GM08714 (cell line): ENCODE data around the gene NBAS.
A peak's percentile ranks its signal among the peaks of the same experiment; 100 is the strongest.

ENCODE experiments used
- H3K4me3 ChIP-seq: fragments of 200-500 bp; sonication (Bioruptor generic); 2 replicates; pipeline ENCODE4 v1.5.1; 2014; ENCODE audit warnings: mild to moderate bottlenecking, low read length, inconsistent platforms
- ZNF274 ChIP-seq: IDR thresholded peaks from 2 replicates; pipeline ENCODE4 v1.6.1; 2012; ENCODE audit warnings: mild to moderate bottlenecking, low read depth, low read length

The NBAS gene

DNA sequence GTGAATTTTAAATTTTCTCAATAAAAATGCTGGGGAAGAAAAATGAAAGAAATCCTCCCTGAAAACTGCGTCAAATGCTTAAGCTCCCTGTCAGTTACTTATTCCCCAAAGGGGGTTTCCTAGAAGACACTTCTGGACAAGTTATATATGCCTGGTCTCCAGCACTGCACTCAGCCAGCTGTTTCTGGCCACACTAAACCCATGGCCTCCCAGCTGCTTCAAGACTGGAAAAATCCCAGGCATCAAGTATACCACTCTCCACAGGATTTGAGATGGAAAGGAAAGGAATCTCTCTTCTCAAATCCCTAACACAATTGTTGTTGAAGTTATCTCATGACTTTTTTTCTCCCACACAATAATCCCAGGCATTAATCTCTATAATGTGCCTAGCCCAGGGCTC is 245.7 kb downstream of the NBAS start:
- TF ChIP-seq ZNF274, result no peak
- no peak overlapping the region for H3K4me3 ChIP-seq

DNA sequence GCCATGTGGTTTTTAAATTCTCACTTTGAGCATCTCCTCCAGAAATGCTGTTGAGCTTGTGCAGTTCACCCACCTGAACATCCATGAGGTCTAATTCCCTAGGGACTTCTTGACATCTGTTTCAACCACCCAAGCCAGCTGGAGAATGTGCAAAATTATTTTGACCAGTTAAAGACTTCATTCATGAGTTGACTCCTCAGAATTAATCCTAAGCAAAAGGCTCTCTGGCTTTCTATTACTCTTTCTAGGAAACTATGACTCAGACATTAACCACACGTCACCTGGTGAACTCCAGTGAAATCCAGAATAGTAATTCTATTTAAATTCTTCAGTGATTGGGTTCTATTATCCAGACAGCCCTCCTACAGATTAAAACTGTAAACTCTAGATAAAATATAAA is 247.5 kb downstream of the NBAS start:
- TF ChIP-seq ZNF274, result no peak
- no peak overlapping the region for H3K4me3 ChIP-seq

DNA sequence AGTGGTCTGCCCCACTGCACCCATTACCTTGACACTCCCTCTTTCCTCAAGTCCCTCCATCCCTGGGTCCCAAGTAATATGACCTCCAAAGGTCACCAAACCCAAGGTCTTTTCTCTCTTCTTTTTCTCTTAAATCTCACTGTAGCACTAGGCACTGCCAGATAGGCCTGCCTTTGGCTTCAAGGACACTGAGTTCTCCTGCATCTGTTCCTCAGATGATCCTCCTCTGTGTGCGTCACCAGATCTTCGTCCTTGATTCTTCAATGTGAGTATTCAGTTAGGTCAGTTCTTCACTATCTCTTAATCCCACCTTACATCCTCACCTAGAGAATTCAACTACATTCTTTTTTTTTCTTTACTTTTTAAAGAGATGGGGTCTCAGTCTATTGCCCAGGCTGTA is 249.2 kb downstream of the NBAS start:
- TF ChIP-seq ZNF274, result no peak
- peak overlapping the region; percentile 42; the same call in 1 of the 2 replicates for H3K4me3 ChIP-seq

DNA sequence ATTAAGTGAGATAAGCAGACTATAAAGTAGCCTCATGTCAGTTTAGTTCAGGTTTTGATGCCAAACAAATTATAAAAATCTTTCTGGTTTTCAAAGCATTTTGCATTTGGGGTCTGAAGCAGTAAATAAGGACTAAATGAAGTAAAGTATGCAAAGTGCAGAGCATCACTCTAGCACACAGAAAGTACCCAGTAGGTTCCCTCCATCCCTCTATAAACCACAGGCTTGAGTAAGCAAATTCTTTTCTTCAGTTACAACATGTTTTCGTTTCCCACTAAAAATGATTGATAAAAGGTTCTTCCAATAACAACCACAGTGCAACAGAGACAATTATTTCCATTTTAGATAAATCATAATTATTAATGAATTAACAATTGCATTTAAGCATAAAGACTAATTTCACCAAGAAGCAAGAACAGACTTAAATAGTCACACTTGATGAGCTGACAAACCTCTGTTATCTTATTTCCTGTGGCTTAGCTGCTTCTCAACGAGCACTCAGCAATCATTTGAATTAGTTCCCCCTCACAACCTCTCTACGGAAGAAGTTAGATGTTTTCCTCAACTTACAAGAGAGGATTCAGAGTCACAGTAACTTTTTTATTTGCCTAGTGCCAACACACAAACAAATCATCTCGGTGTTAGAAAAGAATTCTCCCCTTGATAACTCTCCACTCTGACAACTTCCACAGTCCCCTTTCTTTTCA is 249.8 kb downstream of the NBAS start:
- peak overlapping the region; percentile 42; the same call in 1 of the 2 replicates for H3K4me3 ChIP-seq
- no peak for TF ChIP-seq ZNF274

DNA sequence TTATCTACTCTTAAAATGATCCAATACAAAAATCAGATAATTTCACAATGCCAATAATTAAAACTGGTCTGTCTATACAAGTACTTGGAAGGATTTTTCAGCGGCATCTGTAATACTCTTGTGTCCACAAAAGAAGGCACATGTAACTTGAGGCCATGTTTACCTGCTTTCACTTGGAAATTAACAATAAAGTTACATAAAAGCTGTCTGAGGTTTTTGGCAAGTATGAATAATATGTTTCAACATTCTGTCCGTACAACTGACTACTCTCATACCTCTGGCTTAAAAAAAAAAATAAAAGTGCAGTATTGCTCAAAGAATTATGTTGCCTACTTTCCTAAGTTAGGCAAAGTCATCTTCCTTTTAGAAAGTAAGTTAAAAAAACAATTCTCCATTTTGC is 253.6 kb downstream of the NBAS start:
- TF ChIP-seq ZNF274, result no peak

DNA sequence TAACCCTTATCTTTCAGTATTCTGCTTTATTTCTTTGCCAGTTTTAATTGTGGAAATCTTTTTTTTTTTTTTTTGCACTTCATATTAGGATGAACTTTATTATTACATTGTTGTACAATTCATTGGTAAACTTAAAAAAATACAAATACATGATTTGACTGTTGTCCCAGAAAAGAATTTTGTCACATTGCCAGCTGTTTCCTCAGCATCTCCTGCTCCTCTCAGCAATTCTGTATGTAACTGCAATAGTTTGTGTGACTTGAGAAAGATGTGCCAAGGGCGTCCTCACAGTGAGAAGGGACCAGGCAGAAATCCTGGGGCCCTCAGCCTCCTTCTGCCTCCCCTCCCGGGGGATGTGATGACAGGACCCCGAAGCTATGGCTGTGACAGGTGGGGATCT is 254.4 kb downstream of the NBAS start:
- H3K4me3 ChIP-seq, result no peak overlapping the region
- TF ChIP-seq ZNF274, result no peak

More for the DNA sequence above, 253.6 kb downstream of the NBAS start:
- H3K4me3 ChIP-seq, result no peak overlapping the region

DNA sequence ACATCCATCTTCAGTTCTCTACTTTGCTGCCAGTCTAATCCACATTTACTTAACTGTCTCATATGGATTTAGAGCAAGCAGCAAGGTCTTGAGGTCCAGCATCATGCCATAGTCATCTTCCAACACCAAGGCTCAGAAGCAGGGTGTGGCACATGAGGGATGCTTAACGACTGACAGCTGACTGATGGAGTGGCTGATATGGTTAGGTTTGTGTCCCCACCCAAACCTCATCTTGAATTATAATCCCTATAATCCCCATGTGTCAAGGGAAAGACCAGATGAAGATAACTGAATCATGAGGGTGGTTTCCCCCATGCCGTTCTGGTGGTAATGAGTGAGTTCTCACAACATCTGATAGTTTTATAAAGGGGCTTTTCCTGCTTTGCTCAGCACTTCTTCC is 257.3 kb downstream of the NBAS start:
- TF ChIP-seq ZNF274, result no peak
- H3K4me3 ChIP-seq, result no peak overlapping the region

DNA sequence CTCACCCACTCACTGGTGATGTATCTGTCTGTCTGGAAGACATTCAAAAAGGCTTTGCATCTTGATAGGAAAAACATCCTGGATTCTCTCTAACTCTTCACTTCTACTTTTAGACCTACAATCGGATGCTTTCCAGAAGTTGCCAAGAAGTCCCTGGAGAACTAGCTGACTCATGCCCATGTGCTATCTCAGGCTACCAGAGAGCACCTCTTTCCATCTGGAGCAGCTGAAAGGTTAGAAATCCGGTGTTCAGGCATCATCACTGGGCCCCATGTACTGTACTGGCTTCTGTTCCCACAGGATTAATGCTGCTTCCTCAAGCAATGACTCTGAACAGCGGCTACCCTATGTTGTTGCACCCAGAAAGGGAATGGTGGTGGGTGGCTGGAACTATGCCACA is 259.0 kb downstream of the NBAS start:
- H3K4me3 ChIP-seq, result no peak overlapping the region
- TF ChIP-seq ZNF274, result no peak

DNA sequence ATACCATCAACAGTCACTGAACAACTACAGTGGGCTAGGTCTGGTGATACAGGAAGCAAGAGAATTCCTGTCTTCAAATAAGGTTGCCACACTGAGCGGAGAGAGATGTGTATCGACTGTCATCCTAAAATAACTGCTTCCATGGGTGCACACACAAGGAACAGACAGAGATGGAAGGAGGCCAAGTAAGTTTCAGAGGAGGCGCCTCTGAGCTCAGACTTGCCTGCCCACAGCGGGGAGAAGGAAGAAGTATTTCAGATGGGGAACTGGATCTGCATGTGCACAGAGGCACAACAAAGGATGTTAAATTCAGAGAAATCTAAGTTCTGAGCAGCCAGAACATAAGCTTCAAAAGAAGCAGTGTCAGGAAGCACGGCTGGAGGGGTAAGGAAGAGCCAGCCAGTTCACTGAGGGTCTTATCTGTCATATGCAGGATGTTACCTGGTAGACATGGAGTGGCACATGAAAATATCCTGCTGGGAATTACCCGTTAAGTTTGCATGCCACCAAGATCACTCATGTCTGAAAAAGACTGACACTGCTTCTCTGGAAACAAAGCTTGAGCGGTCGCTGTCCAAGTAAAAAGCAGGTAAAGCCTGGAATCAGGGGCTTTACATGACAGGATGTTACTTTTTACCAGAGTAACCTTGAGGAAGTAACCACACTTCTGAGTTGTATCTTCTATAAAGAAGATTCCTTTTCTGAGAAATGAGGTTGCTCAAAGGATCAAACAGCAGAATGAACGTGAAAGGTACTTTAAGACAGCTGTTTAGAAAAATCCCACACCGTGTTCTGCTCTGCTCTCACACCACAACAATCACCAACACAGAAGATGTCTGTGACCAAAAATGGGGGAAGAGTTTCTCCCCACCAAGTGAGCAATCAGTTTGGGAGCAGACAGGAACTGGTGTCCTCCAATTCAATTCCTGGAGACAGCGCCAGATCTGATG is 260.2 kb downstream of the NBAS start:
- H3K4me3 ChIP-seq, result no peak overlapping the region
- no peak for TF ChIP-seq ZNF274

DNA sequence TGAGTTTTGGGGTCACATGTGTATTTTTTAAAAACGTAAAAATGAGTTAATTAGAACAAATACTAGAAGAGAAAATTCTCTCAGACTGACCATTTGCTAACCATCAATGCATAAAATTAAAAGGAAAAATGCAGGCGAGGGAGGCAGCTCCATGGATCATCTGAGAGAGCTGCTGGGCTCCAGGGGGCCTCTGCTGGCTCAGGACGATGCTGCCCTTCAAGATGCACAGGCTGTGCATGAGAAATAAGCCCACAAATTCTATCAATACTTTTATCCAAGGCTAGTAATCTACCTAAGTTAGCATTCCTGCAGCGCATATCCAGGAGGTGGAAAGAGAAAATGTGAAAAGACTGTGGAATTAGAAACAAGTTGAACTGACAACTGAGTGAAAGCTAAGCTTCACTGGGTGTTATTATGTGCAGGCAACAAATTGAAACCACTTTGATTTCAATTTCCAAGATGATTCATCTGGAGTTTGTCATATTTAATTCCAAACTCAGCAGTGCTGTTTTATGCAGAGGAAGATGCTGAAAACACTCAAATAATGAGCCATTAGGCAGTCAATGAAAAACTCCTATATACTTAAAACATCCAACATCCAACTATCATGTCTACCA is 261.1 kb downstream of the NBAS start:
- TF ChIP-seq ZNF274, result no peak
- no peak overlapping the region for H3K4me3 ChIP-seq

DNA sequence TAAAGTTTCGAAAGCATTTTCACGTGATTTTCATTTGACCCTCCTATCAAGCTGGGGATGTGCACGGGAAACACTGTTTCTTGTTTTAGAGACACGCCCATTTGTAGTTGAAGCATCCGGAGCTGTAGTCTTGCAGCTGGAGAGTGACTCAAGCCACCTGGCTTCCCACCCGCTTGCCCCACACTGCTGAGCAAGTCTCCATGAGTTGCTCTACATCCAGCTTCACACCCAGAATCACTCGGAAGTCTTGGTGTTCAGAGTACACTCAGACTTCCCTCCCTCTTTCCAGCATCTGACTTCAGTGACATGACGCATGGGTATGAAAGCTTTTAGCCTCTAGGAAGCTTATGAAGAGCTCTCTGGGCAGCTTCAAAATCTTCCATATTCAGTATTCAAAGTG is 262.4 kb downstream of the NBAS start:
- TF ChIP-seq ZNF274, result no peak
- H3K4me3 ChIP-seq, result no peak overlapping the region

DNA sequence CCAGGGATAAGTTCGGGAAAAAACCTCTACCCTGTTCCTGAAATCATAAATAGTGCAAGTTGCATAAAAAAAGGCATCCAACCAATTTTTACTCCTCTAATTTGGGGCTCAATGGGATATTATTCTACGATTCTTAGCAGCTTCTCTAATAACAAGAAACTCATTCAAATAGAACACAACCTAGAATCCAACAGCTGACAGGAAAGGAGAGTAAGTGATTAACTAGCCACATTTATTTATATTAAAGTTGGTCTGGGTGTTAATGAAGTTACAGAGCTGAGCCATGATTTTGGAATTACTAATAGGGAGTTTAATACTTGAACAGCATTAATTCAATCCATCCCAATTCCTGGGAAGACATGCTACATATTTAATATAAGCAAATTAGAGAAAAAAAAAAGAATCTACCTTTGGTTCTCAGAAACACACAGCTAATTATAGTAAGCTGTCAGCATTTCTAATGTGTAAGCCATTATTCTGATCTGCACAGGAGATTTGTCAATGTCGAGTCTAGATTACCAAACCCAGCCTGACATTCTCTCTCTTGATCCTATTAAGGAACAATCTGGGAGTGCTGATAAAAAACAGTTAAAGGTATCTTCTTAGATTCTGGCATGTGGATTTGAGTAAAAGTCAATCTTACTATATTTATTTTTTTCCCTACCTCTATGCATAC is 267.7 kb downstream of the NBAS start:
- TF ChIP-seq ZNF274, result no peak
- H3K4me3 ChIP-seq, result no peak overlapping the region

DNA sequence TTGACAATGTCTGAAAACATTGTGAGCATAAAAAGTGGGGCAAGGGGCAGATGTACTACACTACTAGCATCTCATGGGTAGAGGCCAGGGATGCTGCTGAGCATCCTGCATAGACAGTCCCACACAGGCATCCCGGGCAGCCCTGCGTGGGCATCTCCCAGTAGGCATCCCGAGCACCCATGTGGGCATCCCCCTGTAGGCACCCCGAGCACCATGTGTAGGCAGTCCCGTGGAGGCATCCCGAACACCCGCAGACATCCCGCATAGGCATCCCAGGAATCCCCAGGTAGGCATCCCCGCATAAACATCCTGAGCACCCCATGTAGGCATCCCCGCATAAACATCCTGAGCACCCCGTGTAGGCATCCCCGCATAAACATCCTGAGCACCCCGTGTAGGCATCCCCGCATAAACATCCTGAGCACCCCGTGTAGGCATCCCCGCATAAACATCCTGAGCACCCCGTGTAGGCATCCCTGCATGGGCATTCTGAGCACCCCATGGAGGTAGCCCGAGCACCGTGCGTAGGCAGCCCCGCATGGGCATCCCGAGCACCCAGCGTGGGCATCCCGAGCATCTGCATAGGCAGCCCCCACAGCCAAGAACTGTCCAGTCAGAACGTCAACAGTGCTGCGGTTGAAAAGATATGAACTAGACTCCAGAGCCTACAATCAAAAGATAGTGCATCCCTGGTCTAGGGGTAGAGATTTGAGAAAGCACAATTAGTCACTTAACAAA is 273.5 kb downstream of the NBAS start:
- no peak overlapping the region for H3K4me3 ChIP-seq
- no peak for TF ChIP-seq ZNF274

DNA sequence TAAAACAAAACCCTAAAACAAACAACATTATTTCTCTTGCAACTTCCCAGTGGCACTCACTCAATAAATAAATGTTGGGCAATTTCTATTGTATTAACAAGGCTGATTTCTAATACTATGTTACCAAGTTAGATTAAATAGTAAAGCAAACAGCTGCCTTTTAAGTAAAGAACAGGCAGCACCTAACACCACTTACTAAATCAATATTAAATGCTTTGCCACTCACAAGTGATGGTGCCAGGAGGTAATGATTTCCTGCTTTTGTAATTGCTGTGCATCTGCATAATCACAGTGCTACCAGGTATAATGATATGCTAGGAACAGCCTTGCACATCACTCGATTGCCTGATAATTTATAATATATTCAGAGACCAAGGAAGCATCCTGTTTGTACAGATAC is 276.5 kb downstream of the NBAS start:
- TF ChIP-seq ZNF274, result no peak
- H3K4me3 ChIP-seq, result no peak overlapping the region

DNA sequence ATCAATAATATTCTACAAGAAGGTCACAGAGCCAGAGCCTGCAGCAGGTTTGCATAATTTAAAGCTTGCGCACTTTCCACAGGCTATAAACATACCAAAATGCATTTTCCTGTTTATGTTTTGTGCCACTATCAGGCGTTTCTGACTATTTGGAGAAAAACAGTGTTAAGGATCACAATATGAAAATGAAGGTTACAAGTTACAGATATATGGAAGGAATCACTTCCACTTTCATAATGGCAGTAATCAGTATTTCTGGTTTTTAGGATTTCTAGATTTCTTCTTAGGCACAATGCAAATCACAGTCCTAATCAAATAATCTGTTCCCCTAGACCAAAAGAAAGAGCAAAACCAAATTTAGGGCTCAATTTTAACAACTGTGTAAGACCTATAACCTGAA is 279.5 kb downstream of the NBAS start:
- no peak overlapping the region for H3K4me3 ChIP-seq
- no peak for TF ChIP-seq ZNF274
